BE2C (cell line): Measurements from ENCODE around the gene CAPN14. TPM values are rescaled to one million over a fixed set of nuclear protein-coding genes. Genes with fewer than 3 reads are reported as not detected.

Experiments
- DNase-seq: peaks from one replicate; pipeline ENCODE4 v3.0.0-alpha.2; 2020
- H3K27me3 ChIP-seq: fragments of 250-450 bp; sonication (Bioruptor Pico); 2 replicates; pipeline ENCODE4 v1.5.1; 2020; ENCODE audit warnings: mild to moderate bottlenecking
- H3K36me3 ChIP-seq: fragments of 250-450 bp; sonication (Bioruptor Pico); 2 replicates; pipeline ENCODE4 v1.5.1; 2020; ENCODE audit warnings: mild to moderate bottlenecking
- H3K4me1 ChIP-seq: fragments of 250-450 bp; sonication (Bioruptor Pico); 2 replicates; pipeline ENCODE4 v1.5.1; 2020
- H3K4me3 ChIP-seq: 2 replicates; pipeline ENCODE4 v1.5.1; 2011; ENCODE audit warnings: low read depth, low read length
- H3K9me3 ChIP-seq: fragments of 250-450 bp; sonication (Bioruptor Pico); 2 replicates; pipeline ENCODE4 v1.5.1; 2020
- polyA plus RNA-seq: library from polyadenylated mRNA; unstranded; fragments of >200 nt; gene quantifications from one replicate; pipeline ENCODE4 v1.2.1, GENCODE V29; 2012; ENCODE audit warnings: low read depth, missing spikeins; ENCODE audit not compliant: insufficient read length, insufficient read depth
- TF ChIP-seq, protein P1 (sequence below): IDR thresholded peaks from 2 replicates; pipeline ENCODE4 v1.5.1; 2012; ENCODE audit warnings: mild to moderate bottlenecking, low read depth, low read length

The CAPN14 gene, protein sequence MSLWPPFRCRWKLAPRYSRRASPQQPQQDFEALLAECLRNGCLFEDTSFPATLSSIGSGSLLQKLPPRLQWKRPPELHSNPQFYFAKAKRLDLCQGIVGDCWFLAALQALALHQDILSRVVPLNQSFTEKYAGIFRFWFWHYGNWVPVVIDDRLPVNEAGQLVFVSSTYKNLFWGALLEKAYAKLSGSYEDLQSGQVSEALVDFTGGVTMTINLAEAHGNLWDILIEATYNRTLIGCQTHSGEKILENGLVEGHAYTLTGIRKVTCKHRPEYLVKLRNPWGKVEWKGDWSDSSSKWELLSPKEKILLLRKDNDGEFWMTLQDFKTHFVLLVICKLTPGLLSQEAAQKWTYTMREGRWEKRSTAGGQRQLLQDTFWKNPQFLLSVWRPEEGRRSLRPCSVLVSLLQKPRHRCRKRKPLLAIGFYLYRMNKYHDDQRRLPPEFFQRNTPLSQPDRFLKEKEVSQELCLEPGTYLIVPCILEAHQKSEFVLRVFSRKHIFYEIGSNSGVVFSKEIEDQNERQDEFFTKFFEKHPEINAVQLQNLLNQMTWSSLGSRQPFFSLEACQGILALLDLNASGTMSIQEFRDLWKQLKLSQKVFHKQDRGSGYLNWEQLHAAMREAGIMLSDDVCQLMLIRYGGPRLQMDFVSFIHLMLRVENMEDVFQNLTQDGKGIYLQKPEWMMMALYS
- polyA plus RNA-seq, result 0.19 TPM

DNA sequence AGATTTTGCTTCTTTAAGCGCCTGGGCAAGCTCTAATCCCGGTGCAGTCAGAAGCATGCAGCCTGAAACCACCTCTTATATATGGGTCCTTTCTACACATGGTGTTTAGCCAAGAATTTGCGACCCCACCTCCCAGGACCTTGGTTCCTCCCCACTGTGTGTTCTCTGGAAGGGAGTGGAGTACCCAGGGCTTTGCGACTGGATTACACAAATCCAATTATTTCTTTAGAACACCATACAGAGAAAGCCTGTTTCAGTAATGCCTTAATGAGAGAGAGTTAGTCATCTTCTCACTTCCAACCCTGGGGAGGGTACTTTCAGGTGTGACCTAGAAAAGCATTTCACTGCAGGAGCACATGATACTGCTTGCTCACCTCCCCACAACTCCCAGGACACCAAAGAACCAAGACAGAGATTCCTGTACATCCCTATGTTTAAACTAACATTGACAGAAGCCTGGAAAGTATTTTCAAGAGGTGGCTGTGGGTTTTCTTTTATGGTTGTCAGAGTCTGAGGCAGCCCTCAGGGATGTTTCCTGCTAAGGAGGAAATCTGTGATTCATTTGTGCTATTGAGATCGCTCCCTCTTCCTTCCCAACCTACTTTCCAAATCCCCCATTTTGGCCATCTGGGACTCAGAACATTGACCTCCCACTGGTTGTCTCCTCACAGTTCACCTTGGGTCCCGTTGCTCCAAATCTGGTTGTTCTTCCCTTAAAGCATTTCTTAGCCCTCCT lies at the start of gene CAPN14:
Gene CAPN14 (minus strand): TSS at position 51 of the 736 bp plus-strand sequence. CDS start 12,068 bp downstream, outside the sequence.
- TF ChIP-seq, protein P1, sequence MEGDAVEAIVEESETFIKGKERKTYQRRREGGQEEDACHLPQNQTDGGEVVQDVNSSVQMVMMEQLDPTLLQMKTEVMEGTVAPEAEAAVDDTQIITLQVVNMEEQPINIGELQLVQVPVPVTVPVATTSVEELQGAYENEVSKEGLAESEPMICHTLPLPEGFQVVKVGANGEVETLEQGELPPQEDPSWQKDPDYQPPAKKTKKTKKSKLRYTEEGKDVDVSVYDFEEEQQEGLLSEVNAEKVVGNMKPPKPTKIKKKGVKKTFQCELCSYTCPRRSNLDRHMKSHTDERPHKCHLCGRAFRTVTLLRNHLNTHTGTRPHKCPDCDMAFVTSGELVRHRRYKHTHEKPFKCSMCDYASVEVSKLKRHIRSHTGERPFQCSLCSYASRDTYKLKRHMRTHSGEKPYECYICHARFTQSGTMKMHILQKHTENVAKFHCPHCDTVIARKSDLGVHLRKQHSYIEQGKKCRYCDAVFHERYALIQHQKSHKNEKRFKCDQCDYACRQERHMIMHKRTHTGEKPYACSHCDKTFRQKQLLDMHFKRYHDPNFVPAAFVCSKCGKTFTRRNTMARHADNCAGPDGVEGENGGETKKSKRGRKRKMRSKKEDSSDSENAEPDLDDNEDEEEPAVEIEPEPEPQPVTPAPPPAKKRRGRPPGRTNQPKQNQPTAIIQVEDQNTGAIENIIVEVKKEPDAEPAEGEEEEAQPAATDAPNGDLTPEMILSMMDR, result no peak
- no peak for DNase-seq

DNA sequence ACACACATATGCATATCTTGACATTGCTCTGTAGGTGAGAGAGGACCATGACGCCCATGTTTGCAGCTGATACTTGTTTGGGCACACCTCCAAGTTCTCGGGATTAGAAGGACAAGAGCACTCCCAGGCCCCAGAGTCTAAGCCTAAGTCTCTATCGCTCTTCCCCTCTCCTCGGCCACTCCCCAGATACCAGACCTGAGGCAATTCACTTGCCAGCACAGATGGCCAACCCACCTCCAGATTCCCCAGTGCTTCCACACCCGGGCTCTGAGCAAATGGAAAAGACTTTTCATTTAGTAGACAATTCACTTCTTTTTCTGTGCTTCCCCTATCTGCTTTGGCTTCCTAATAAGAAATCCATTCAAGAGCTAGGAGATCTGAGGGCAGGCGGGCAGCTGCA lies 49.5 kb upstream of the CAPN14 start:
- H3K9me3 ChIP-seq, result no peaks in the 10 kb centered on the region
- no peaks in the 10 kb centered on the region for H3K4me1 ChIP-seq
- no peak for DNase-seq
- H3K4me3 ChIP-seq, result no peak overlapping the region
- no peaks in the 10 kb centered on the region for H3K36me3 ChIP-seq
- TF ChIP-seq, protein P1, result no peak
- no peaks in the 10 kb centered on the region for H3K27me3 ChIP-seq

More for the DNA sequence above, at the start of gene CAPN14:
- Histone ChIP-seq H3K9me3 (no peaks in the 10 kb centered on the region), H3K27me3 (peaks cover 30% of the 10 kb centered on the region), H3K36me3 (no peaks in the 10 kb centered on the region), H3K4me1 (no peaks in the 10 kb centered on the region), H3K4me3 (no peak within 1 kb of the TSS)

DNA sequence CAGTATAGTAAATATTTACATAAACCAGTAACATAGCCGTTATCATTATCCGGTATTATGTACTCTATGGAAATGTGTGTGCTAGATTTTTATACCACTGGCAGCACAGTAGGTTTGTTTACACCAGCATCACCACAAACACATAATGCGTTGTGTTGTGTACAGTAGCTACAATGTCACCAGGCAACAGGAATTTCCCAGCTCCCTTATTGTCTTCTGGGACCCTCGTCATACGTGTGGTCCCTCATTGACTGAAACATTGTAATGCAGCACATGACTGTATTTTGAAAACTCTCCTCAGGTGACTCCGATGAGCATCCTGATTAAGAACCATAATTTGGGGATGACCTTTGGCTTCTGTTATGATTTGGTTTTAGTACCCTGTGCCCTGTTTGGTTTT lies 47.9 kb upstream of the CAPN14 start:
- H3K4me1 ChIP-seq, result no peaks in the 10 kb centered on the region
- H3K4me3 ChIP-seq, result no peak overlapping the region
- no peaks in the 10 kb centered on the region for H3K9me3 ChIP-seq
- no peaks in the 10 kb centered on the region for H3K27me3 ChIP-seq
- H3K36me3 ChIP-seq, result no peaks in the 10 kb centered on the region
- DNase-seq, result no peak
- TF ChIP-seq, protein P1, result no peak

DNA sequence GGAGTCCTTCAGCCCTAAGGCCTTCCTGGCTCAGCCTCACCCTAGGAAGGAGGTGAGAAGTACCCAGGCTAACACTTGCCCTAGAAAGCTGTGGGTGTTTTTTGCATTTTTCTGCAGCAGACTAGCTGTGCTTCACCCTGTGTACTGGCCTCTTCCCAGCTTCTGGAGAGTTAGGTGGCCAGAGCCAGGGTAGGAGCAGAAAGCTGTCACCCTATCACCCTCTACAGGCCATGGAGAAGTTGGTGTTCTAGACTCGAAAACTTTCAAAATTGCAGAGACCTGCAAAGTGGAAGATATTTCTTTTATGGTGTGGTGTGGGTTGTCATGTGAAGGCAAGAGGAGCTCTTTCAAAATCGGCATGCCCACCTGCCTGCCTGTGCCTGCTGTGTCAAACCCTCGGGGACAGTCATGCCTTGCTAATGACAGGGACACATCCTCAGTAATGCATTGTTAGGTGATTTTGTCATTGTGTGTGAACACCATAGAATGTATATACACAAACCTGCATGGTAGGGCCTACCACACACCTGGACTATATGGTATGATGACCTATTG lies 46.4 kb upstream of the CAPN14 start:
- no peak for DNase-seq
- no peaks in the 10 kb centered on the region for H3K9me3 ChIP-seq
- TF ChIP-seq, protein P1, result no peak
- H3K4me1 ChIP-seq, result no peaks in the 10 kb centered on the region
- no peaks in the 10 kb centered on the region for H3K27me3 ChIP-seq
- no peak overlapping the region for H3K4me3 ChIP-seq
- H3K36me3 ChIP-seq, result no peaks in the 10 kb centered on the region

DNA sequence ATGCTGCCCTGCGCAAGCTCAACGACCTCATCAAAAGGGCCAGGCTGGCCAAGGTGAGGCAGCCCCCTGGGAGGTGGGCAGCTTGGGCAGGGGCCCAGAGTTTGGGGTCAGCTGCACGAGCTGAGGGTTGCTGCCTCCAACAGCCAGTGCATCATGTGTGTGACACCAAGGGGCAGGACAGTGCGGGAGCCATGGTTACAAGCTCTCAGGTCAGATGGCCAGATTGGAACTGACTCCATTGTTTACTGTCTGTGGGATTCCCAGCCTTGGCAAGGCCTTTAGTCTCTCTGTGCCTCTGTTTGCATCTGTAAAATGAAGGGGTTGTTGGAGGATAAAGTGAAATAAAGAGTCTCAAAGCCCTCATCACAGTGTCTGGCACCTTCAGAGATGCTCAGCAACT lies 43.6 kb upstream of the CAPN14 start:
- H3K4me1 ChIP-seq, result no peaks in the 10 kb centered on the region
- no peak overlapping the region for H3K4me3 ChIP-seq
- DNase-seq, result no peak
- no peaks in the 10 kb centered on the region for H3K36me3 ChIP-seq
- no peaks in the 10 kb centered on the region for H3K27me3 ChIP-seq
- no peaks in the 10 kb centered on the region for H3K9me3 ChIP-seq
- TF ChIP-seq, protein P1, result no peak
